ENCODE data around the gene DACH1.

Gene DACH1

GRCh38 chr13:71659404-71659803, 207.6 kb downstream of the DACH1 start:
- H3K4me3 ChIP-seq (ENCODE audit: control insufficient read depth, low read depth, low read length): no peak overlapping the region
- TF ChIP-seq CTCF (conservative IDR thresholded peaks at IDR 0.05; ENCODE audit: control insufficient read depth, insufficient read depth, low read depth, low read length): no peak
- DNase-seq (ENCODE audit: low read depth): no peak

- TF ChIP-seq CTCF (conservative IDR thresholded peaks at IDR 0.05; ENCODE audit: control insufficient read depth, insufficient read depth, low read depth, low read length): no peak
Measured at GRCh38 chr13:71645467-71645866, 221.5 kb downstream of the DACH1 start.

GRCh38 chr13:71644579-71644978, 222.4 kb downstream of the DACH1 start:
- no peak overlapping the region for H3K4me3 ChIP-seq (ENCODE audit: control insufficient read depth, low read depth, low read length)
- no peak for TF ChIP-seq CTCF (conservative IDR thresholded peaks at IDR 0.05; ENCODE audit: control insufficient read depth, insufficient read depth, low read depth, low read length)
- DNase-seq (ENCODE audit: low read depth): no peak

More at GRCh38 chr13:71645467-71645866, 221.5 kb downstream of the DACH1 start:
- H3K4me3 ChIP-seq (ENCODE audit: control insufficient read depth, low read depth, low read length): no peak overlapping the region
- no peak for DNase-seq (ENCODE audit: low read depth)

DNA sequence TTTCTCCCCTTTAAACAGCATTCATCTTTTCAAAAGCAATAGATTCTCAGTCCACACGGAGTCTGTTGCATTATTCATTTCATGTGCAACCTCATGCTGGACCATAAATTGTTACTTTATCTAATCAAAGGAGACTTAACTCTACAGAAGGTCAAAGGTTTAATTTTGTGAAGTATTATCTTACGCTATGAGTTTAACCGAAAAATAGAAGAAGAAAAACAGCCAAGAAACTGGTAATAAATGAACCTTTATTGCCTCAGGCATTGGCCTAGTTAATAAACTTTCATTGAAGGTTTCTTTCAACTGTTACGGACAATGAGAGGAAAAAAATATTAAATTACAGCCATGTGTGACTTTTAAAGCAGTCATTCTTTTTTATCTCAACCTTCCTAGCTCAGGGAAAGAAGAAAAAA, 223.6 kb downstream of the DACH1 start:
- TF ChIP-seq CTCF (conservative IDR thresholded peaks at IDR 0.05; ENCODE audit: control insufficient read depth, insufficient read depth, low read depth, low read length): no peak
- no peak overlapping the region for H3K4me3 ChIP-seq (ENCODE audit: control insufficient read depth, low read depth, low read length)
- DNase-seq (ENCODE audit: low read depth): no peak

DNA sequence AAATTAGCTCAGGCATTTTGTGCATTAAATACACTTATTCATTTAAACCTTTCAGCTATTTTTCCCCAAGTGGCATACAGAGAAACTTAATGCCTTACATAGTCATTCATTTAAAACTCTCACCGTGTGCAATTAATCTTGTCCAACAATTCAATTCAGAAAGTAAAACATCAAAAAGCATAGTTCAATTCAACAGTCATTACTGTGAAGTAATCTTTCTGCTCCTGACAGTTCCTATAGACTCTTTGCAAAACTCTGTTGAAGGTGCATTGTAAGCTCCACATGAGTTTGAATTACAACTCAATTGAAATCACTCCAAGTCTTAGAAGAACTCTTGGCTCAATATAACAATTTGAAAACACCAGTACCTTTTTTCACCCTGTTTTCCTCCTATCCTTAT, 228.3 kb downstream of the DACH1 start:
- no peak for TF ChIP-seq CTCF (conservative IDR thresholded peaks at IDR 0.05; ENCODE audit: control insufficient read depth, insufficient read depth, low read depth, low read length)
- no peak for DNase-seq (ENCODE audit: low read depth)
- no peak overlapping the region for H3K4me3 ChIP-seq (ENCODE audit: control insufficient read depth, low read depth, low read length)

GRCh38 chr13:71634602-71635443, 232.2 kb downstream of the DACH1 start:
- TF ChIP-seq CTCF (conservative IDR thresholded peaks at IDR 0.05; ENCODE audit: control insufficient read depth, insufficient read depth, low read depth, low read length): no peak
- no peak for DNase-seq (ENCODE audit: low read depth)
- no peak overlapping the region for H3K4me3 ChIP-seq (ENCODE audit: control insufficient read depth, low read depth, low read length)
